ENCODE results near the gene UBR1.

The UBR1 gene

GRCh38 chr15:43102187-43102586, 3.7 kb downstream of the UBR1 start:
- no peak for TF ChIP-seq CTCF (IDR thresholded peaks at IDR 0.05; ENCODE audit: low read length)
- TF ChIP-seq EZH2 (IDR thresholded peaks at IDR 0.05; ENCODE audit: borderline replicate concordance, low read length) = no peak
- H3K9ac ChIP-seq (ENCODE audit: low read length) = no peak overlapping the region
- H4K20me1 ChIP-seq (ENCODE audit: insufficient read depth, low read length) = no peaks in the 10 kb centered on the region
- no peaks in the 10 kb centered on the region for H3F3A ChIP-seq (ENCODE audit: insufficient read depth, low read length)
- H3K9me2 ChIP-seq (ENCODE audit: low read depth, low read length) = no peaks in the 10 kb centered on the region
- peaks cover 23% of the 10 kb centered on the region for H3K4me1 ChIP-seq (ENCODE audit: insufficient read depth, low read length, severe bottlenecking)
- no peaks in the 10 kb centered on the region for H3K9me3 ChIP-seq (ENCODE audit: low read length)
- no peak overlapping the region for H3K4me3 ChIP-seq (ENCODE audit: low read depth, low read length, poor library complexity, severe bottlenecking)
- H3K36me3 ChIP-seq (ENCODE audit: insufficient read depth, low read length) = peaks cover 62% of the 10 kb centered on the region
- no peaks in the 10 kb centered on the region for H3K27me3 ChIP-seq (ENCODE audit: insufficient read depth, low read length)
- H3K27ac ChIP-seq (ENCODE audit: low read depth, low read length, poor library complexity, severe bottlenecking) = no peak overlapping the region
- no peak overlapping the region for H3K4me2 ChIP-seq (ENCODE audit: low read length)
- no peak overlapping the region for H2AFZ ChIP-seq (ENCODE audit: low read length)
- peaks cover 52% of the 10 kb centered on the region for H3K79me2 ChIP-seq (ENCODE audit: insufficient read depth, low read length)

- no peaks in the 10 kb centered on the region for H3K9me3 ChIP-seq (ENCODE audit: low read length)
- H3K4me3 ChIP-seq (ENCODE audit: low read depth, low read length, poor library complexity, severe bottlenecking) = no peak overlapping the region
- H3F3A ChIP-seq (ENCODE audit: insufficient read depth, low read length) = no peaks in the 10 kb centered on the region
- H3K4me1 ChIP-seq (ENCODE audit: insufficient read depth, low read length, severe bottlenecking) = peaks cover 14% of the 10 kb centered on the region
- H3K27me3 ChIP-seq (ENCODE audit: insufficient read depth, low read length) = no peaks in the 10 kb centered on the region
- H3K79me2 ChIP-seq (ENCODE audit: insufficient read depth, low read length) = peaks cover 56% of the 10 kb centered on the region
- H3K9me2 ChIP-seq (ENCODE audit: low read depth, low read length) = no peaks in the 10 kb centered on the region
- peaks cover 70% of the 10 kb centered on the region for H3K36me3 ChIP-seq (ENCODE audit: insufficient read depth, low read length)
- H3K27ac ChIP-seq (ENCODE audit: low read depth, low read length, poor library complexity, severe bottlenecking) = no peak overlapping the region
- no peak overlapping the region for H2AFZ ChIP-seq (ENCODE audit: low read length)
- H3K9ac ChIP-seq (ENCODE audit: low read length) = no peak overlapping the region
- H3K4me2 ChIP-seq (ENCODE audit: low read length) = no peak overlapping the region
- no peak for TF ChIP-seq EZH2 (IDR thresholded peaks at IDR 0.05; ENCODE audit: borderline replicate concordance, low read length)
- TF ChIP-seq CTCF (IDR thresholded peaks at IDR 0.05; ENCODE audit: low read length) = no peak
- H4K20me1 ChIP-seq (ENCODE audit: insufficient read depth, low read length) = no peaks in the 10 kb centered on the region
These were observed 4.9 kb downstream of the UBR1 start for GRCh38 chr15:43100971-43101370.

- peaks cover 57% of the 10 kb centered on the region for H3K79me2 ChIP-seq (ENCODE audit: insufficient read depth, low read length)
- no peaks in the 10 kb centered on the region for H3K27me3 ChIP-seq (ENCODE audit: insufficient read depth, low read length)
- H3K9me2 ChIP-seq (ENCODE audit: low read depth, low read length) = no peaks in the 10 kb centered on the region
- H3K9ac ChIP-seq (ENCODE audit: low read length) = no peak overlapping the region
- H3F3A ChIP-seq (ENCODE audit: insufficient read depth, low read length) = no peaks in the 10 kb centered on the region
- no peak for TF ChIP-seq EZH2 (IDR thresholded peaks at IDR 0.05; ENCODE audit: borderline replicate concordance, low read length)
- TF ChIP-seq CTCF (IDR thresholded peaks at IDR 0.05; ENCODE audit: low read length) = no peak
- H3K4me3 ChIP-seq (ENCODE audit: low read depth, low read length, poor library complexity, severe bottlenecking) = no peak overlapping the region
- H3K4me1 ChIP-seq (ENCODE audit: insufficient read depth, low read length, severe bottlenecking) = peaks cover 5% of the 10 kb centered on the region
- 0 out of 2 replicates have a peak, but pooled peaks cover 2% of the 10 kb centered on the region for H4K20me1 ChIP-seq (ENCODE audit: insufficient read depth, low read length)
- H3K27ac ChIP-seq (ENCODE audit: low read depth, low read length, poor library complexity, severe bottlenecking) = no peak overlapping the region
- H3K9me3 ChIP-seq (ENCODE audit: low read length) = no peaks in the 10 kb centered on the region
- H3K36me3 ChIP-seq (ENCODE audit: insufficient read depth, low read length) = peaks cover 82% of the 10 kb centered on the region
- H2AFZ ChIP-seq (ENCODE audit: low read length) = no peak overlapping the region
- H3K4me2 ChIP-seq (ENCODE audit: low read length) = no peak overlapping the region
These were observed 6.6 kb downstream of the UBR1 start for GRCh38 chr15:43099105-43099845.
